Left colon (tissue), 2 donors: Measurements from ENCODE around the gene INCENP. TPM values are rescaled to one million over a fixed set of nuclear protein-coding genes. Genes with fewer than 3 reads are reported as not detected.

Experiments used
- ATAC-seq: fragments of 200-7000 bp; cut with Tn5 transposase; one replicate; pipeline ENCODE4 v1.9.1; 2020; ENCODE audit warnings: mild to moderate bottlenecking, moderate library complexity
- DNase-seq, 2 donors: peaks; one replicate each; pipeline ENCODE4 v3.0.0-alpha.2; 2020
- intact Hi-C, 2 donors: fragments of 100-400 bp; cut with DNase I in 1 of 2; cut with micrococcal nuclease in 1 of 2; formaldehyde crosslinking; loops; one replicate each; pipeline versions ENCODE4 v1.11.2 to v1.14.0; 2022; cut with DNase I, micrococcal nuclease
- total RNA-seq, 2 donors: library from RNA; stranded (reverse); fragmentation: NEBNext Ultra II Directional; extraction: Animal tissue kit (Norgen Biotek cat#: 25700); gene quantifications; one replicate each; pipeline ENCODE4 v1.2.1, GENCODE V29; 2021
- donor health status: DM: no; HTN: no; CAD: no.
- donor health status: DM: yes; HTN: yes; CAD: no.

The INCENP gene
- total RNA-seq, 2 donors from 2014 or later: 23.1 to 29.3 TPM

GRCh38 chr11:62137881-62138629 lies 14.2 kb downstream of the INCENP start:
- ATAC-seq (no peak), DNase-seq (peak in 1 of 2 donors; percentile 16)
- intact Hi-C loops: no loop called here

DNA sequence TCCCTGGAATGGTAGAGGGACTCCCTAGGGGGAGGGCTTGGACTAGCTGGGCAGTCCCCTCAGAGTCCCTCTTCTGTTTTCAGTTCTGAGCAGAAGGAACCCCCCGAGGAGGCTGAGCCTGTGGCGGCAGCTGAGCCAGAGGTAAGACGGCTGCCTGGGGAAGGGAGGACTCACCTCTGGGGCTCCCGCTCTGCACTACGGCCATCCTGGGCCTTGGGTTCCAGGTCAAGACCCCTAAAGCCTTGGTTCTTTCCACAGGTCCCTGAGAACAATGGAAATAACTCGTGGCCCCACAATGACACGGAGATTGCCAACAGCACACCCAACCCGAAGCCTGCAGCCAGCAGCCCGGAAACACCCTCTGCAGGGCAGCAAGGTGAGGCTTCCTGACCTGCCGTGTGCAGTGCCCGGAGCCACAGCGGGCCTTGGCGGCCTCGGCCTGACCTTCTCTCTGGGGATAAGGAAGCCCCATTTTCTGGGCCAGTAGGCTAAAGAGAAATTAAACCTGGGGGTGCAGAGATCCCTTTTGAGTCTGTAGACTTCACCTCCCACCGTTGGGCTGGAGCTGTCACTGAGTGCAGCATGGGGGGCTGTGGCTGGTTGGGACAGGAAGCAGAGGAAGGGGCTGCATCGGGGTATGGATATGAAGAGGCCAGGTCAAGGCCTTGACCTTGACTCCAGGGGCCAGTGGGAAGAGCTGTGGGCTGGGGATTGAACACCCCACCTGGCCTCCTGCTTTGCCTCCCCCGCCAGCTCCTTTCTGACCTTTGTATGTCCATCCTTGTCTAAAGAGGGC lies 15.0 kb downstream of the INCENP start:
- DNase-seq (no peak), ATAC-seq (no peak)
- intact Hi-C loops: no loop called here

- DNase-seq (no peak), ATAC-seq (no peak)
- intact Hi-C loops: no loop called here
Measured at GRCh38 chr11:62139526-62140303, 15.9 kb downstream of the INCENP start.

DNA sequence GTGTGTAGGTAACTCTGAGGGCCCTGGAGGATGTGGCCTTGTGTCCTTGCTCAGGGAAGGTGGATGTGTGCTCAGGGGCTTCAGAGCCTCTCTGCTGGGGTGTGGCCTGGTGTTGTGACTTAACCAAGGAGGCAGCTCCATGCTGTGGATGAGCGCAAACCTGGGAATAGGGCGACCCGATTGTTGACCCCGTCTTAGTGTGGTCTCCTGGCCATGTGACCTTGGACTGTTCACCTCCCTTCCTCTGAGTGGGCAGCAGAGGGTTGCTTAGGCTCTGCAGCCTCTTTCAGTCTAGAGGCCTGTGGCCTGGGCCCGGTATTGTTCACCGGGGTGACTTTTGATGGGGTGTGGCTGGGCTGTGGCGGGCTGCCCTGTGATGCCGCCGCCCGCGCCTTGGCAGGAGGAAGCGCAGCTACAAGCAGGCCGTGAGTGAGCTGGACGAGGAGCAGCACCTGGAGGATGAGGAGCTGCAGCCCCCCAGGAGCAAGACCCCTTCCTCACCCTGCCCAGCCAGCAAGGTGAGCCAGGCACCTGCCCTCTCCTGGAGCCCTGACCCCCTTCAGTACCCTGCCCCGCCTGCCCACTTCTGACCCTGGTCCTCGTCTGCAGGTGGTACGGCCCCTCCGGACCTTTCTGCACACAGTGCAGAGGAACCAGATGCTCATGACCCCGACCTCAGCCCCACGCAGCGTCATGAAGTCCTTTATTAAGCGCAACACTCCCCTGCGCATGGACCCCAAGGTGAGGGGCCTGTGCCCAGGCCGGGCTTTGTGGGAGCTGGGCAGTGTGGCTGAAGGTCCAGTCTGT lies 16.7 kb downstream of the INCENP start:
- DNase-seq: peak in 1 of 2 donors; percentile 16
- intact Hi-C loops: no loop called here
- no peak for ATAC-seq

DNA sequence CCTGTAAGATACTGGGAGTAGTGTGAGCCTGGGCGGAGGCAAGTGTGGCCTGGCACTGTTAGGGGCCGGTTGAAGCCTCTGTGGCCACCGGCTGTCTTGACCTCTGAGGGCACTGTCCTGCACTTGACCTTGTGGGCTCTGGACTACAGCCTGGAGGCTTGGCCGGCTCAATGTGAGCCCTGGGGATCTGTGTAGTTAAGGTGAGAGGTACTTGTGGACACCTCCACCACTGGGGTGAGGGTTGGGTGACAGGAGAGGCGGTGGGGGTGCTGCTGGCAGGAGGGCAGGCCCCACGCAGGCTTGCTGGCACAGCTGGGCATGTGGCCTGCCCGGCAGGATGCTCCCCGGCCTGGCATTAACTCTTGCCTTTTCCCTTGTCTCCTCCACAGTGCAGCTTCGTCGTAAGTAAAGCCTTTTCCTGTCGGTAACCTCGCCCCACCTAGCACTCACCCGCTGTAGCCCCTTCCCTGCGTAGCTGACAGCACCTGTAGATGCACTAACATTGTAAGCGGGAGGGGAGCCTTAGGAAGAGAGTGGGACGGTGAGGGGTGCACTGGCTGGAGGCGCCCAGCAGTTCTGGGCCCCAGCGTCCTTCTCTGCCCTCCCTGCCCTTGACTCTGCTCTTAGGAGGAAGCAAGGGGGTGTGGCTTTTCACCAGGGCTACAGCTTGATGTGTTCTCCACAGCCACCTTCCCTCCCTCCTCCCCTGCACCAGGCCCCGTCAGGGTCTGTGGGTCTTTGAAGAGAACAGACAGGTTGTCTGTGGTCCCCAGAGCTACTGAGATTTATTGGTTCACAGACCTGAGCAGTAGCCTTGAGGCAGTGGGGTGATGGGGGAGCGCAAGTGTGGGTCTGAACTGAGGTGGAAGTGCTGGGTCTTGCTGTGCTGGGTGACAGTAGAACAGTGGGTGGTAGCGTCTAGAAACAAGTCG lies 17.6 kb downstream of the INCENP start:
- ATAC-seq: no peak
- intact Hi-C loops: no loop called here
- no peak for DNase-seq

DNA sequence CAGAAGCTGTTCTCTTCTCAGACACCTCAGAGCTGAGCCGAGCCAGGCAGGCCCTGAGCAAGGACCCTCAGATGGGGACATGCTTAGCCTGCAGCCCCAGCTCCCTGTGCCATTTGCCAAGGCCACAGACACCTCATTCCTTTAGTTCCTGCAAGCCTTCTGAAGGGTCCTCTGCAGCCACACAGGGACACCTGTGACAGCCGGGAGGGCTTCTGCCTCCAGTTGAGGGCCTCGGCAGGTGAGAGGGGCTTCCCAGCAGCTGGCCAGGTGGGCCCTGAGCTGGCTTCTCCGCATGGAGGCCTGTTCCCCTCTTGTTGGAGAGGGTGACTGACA lies 18.2 kb downstream of the INCENP start:
- DNase-seq: peak in 1 of 2 donors; percentile 4
- intact Hi-C loops: no loop called here
- no peak for ATAC-seq

DNA sequence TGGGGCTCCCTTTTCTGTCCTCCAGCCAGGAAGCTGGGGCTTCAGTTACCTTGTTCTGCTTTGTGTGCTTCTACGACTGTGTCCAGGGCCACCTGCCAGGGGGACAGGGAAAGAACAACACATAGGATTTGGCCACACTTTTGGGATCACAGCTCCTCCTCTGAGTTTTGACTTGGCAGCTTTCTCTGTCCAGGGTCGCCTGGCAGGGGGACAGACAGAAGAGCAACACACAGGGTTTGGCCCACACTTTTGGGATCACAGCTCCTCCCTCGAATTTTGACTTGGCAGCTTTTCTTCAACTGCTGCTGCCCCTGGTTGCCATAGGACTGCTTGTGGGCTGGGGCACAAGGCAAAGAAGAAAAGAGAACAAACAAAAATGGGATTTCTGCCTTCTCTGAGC lies 19.1 kb downstream of the INCENP start:
- peak in 1 of 2 donors; percentile 14 for DNase-seq
- no peak for ATAC-seq
- intact Hi-C loops: no loop called here

DNA sequence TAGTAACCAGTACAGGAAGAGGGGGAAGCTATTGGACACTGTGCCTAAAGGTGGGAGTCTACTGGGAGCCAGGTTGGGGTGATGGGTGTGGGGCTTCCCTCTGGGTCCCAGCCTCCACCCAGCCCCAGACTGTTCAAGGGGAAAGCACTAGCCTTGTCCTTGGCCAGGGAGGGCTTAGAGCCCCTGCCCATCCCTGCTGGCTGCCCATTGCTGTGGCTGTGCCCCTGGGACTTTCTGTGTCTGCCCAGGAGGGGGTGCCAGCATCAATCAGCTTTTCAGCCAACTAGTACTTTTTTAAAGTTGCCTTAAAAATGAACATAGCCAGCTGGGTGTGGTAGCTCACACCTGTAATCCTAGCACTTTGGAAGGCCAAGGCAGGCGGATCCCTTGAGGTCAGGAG lies 19.9 kb downstream of the INCENP start:
- peak in 1 of 2 donors; percentile 8 for DNase-seq
- ATAC-seq: peak; percentile 8

GRCh38 chr11:62144641-62145255 lies 20.9 kb downstream of the INCENP start:
- no peak for ATAC-seq
- peak in 1 of 2 donors; percentile 11 for DNase-seq
- intact Hi-C loops: no loop called here

More for the DNA sequence above, 19.9 kb downstream of the INCENP start:
- intact Hi-C loops: no loop called here

DNA sequence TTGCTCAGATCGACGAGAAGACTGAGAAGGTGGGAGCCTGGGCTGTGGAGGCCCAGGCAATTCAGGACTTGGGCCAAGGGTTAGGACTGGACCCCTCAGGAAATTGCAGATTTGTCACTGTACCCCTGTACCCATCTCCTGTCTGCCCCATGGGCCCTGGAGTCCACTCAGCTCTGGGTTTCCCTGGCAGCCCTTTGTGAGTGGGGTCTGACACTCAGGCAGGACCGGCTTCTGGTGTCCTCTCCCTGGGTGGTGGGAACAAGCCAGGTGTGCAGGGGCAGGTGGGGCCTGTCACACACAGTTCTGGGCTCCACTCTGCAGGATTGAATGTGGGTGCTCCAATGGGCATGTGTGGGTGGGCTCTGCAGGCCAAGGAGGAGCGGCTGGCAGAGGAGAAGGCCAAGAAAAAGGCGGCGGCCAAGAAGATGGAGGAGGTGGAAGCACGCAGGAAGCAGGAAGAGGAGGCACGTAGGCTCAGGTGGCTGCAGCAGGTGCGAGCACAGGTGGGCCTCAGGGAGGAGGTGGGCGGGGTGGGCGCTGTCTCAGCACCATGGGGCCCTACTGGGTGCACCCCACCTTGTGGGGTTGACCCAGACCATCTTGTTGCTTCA lies 21.6 kb downstream of the INCENP start:
- ATAC-seq (no peak), DNase-seq (peak in 1 of 2 donors; percentile 18)
- intact Hi-C loops: no loop called here

DNA sequence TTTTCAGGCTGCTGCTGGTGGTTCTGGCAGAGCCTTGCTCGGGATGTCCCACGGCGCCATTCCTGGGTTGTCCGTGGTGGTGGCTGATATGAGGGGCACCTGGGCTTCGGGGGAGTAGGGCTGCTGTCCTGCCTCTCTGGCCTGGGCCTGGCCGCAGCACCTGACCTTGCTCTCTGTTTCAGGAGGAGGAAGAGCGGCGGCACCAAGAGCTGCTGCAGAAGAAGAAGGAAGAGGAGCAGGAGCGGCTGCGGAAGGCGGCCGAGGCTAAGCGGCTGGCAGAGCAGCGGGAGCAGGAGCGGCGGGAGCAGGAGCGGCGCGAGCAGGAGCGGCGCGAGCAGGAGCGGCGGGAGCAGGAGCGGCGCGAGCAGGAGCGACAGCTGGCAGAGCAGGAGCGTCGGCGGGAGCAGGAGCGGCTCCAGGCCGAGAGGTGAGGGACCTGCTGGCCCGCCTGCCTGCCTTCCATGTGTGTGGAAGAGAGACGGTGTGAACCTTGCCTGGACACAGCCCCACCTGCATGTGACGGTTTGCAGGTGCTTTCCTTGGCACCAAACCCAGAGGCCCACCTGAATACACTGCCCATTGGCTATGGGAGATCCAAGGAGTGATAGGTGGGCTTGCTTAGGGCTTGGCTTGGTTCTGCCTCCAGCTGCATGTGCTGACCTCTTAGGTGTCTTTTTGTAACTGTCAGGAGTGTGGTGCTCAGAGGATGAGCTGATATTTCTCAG lies 22.8 kb downstream of the INCENP start:
- intact Hi-C loops: no loop called here
- ATAC-seq: no peak
- peak in 1 of 2 donors; percentile 4 for DNase-seq

- DNase-seq (peak in 1 of 2 donors; percentile 18), ATAC-seq (no peak)
- intact Hi-C loops: no loop called here
Measured at GRCh38 chr11:62147545-62147944, 23.7 kb downstream of the INCENP start.

- ATAC-seq: no peak
- DNase-seq: peak in 1 of 2 donors; percentile 18
- intact Hi-C loops: no loop called here
Measured at GRCh38 chr11:62148271-62148980, 24.6 kb downstream of the INCENP start.

DNA sequence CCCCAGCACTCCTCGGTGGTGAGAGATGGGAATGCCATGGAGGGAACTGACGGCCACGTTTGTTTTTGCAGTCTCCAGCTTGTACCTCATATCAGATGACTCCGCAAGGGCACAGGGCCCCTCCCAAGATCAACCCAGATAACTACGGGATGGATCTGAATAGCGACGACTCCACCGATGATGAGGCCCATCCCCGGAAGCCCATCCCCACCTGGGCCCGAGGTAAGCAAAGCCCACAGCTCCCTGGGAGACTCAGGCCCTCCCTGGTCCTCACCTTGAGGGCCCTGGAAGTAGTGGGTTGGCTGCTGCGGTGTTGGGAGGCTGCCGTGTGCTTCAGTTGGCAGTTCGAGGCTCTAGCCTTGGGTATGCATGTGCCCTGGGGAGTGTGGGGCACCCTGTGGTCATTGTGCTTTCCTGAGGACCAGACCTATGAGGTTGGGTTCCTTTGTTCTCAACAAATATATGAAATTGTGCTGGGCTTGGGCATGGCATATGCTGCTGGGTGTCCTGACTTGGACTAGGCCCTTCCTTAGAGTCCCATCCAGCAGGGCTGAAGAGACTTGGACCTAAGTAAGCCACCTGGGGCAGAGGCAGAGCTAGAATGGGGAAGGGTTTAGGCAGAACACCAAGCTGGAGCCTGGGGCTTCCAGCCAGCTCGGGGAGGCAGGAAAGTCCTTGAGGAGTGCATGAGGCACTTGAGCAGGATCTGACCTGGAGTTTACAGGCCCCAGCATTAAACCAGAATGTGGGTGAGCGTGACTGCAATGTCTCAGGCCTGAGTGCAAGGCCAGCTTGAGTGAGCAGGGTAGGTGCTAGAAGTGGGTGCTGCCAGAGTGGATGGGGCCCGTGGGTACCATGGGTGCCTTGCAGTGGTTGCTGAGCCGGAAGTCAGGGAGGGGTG lies 26.4 kb downstream of the INCENP start:
- ATAC-seq: no peak
- peak in 1 of 2 donors; percentile 11 for DNase-seq
- intact Hi-C loops: no loop called here
